Lower leg skin (tissue), 3 donors: Measurements from ENCODE around the gene ZNF513.
"Not testable (repeated sequence)": the region's sequence is repeated elsewhere in the genome, so short reads cannot be mapped to it uniquely, and the experiment has no call there.

Experiments used
- CTCF ChIP-seq, 3 donors: fragments of 450-650 bp; IDR thresholded peaks; one replicate each; pipeline ENCODE4 v1.5.1; 2016; ENCODE audit warnings: antibody characterized with exemption in 3 of 3, mild to moderate bottlenecking in 3 of 3, moderate library complexity in 2 of 3
- POLR2A ChIP-seq, 2 donors: fragments of 450-650 bp; IDR thresholded peaks; one replicate each; pipeline ENCODE4 v1.6.1; 2016 to 2017; ENCODE audit warnings: antibody characterized with exemption in 2 of 2, mild to moderate bottlenecking in 1 of 2, moderate library complexity in 1 of 2

- not testable (repeated sequence) for TF ChIP-seq CTCF, POLR2A (IDR thresholded peaks at IDR 0.05)
Measured at GRCh38 chr2:27353386-27353761, 27.2 kb downstream of the ZNF513 start.
